Coronary artery (tissue), 2 donors: ENCODE results near the gene SET.

Source experiments
- DNase-seq: peaks from one replicate; pipeline ENCODE4 v3.0.0-alpha.2; 2017; ENCODE audit warnings: low spot score
- H3K27ac ChIP-seq, 2 donors: fragments of 200-600 bp; sonication (generic); one replicate each; pipeline ENCODE4 v1.5.1; 2016 to 2019
- H3K4me3 ChIP-seq: fragments of 200-600 bp; sonication (generic); 2 replicates; pipeline ENCODE4 v1.5.1; 2016; ENCODE audit warnings: mild to moderate bottlenecking, moderate library complexity
- TF ChIP-seq, protein P1 (sequence below): fragments of 200-600 bp; sonication (generic); IDR thresholded peaks from one replicate; pipeline ENCODE4 v1.5.1; 2019; ENCODE audit warnings: antibody characterized with exemption

Gene SET

DNA sequence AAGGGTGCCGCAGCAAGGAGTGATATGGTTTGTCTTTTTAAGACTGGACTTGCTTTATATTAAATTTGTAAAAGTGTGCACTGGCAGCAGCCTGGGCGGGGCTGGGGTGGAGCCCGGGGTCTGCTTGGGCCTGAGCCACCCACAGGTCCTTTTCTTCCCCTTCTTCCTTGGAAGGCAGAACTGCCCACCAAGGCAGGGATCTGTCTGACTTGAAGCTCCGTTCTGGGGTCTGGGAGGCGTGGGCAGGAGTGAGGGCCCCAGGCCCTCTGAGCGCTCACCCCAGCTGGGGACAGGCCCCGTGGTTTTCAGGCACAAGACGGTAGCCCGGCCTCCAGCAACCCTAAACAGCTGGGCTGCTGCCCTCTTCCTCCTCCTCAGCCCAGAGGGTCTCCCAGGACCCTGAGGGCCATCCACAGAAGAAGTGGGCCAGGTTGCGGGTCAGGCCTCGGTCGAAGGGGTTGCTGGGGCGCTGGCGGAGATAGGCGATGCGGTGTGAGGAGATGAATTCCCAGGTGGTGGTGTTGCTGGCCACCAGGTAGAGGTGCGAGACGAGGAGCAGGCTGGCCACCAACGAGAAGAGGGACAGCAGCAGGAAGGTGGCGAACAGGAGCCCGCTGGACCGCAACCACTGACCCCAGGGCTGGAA is 31.9 kb downstream of the SET start:
- Histone ChIP-seq H3K4me3 (no peak overlapping the region), H3K27ac (no peak overlapping the region)
- TF ChIP-seq, protein P1, sequence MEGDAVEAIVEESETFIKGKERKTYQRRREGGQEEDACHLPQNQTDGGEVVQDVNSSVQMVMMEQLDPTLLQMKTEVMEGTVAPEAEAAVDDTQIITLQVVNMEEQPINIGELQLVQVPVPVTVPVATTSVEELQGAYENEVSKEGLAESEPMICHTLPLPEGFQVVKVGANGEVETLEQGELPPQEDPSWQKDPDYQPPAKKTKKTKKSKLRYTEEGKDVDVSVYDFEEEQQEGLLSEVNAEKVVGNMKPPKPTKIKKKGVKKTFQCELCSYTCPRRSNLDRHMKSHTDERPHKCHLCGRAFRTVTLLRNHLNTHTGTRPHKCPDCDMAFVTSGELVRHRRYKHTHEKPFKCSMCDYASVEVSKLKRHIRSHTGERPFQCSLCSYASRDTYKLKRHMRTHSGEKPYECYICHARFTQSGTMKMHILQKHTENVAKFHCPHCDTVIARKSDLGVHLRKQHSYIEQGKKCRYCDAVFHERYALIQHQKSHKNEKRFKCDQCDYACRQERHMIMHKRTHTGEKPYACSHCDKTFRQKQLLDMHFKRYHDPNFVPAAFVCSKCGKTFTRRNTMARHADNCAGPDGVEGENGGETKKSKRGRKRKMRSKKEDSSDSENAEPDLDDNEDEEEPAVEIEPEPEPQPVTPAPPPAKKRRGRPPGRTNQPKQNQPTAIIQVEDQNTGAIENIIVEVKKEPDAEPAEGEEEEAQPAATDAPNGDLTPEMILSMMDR = no peak
- no peak for DNase-seq

DNA sequence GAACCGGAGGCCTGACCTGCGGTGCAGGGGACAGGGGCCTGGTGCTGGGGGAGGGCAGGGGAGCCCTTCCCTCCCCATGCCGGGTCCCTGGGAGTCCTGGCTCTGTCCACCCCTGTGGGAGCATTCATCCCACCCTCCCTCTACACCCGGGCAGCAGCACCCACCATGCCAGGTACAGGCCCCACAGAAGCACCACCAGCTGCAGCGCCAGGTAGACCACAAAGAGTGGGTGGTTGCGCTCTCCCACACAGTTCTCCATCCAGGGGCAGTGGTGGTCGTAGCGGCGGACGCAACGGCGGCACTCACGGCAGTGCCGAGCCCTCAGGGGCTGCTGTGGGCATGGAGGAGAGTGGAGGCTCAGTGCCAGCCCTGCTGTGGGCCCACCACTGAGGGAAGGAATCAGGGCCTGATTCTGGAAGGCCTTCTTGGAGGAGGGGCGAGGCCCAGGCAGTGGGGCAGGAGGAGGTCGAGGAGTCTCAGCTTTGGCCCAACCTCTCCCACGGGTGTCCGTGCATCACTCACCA is 32.5 kb downstream of the SET start:
- H3K4me3 ChIP-seq = no peak overlapping the region
- no peak overlapping the region for H3K27ac ChIP-seq
- TF ChIP-seq, protein P1 = no peak
- DNase-seq = no peak

DNA sequence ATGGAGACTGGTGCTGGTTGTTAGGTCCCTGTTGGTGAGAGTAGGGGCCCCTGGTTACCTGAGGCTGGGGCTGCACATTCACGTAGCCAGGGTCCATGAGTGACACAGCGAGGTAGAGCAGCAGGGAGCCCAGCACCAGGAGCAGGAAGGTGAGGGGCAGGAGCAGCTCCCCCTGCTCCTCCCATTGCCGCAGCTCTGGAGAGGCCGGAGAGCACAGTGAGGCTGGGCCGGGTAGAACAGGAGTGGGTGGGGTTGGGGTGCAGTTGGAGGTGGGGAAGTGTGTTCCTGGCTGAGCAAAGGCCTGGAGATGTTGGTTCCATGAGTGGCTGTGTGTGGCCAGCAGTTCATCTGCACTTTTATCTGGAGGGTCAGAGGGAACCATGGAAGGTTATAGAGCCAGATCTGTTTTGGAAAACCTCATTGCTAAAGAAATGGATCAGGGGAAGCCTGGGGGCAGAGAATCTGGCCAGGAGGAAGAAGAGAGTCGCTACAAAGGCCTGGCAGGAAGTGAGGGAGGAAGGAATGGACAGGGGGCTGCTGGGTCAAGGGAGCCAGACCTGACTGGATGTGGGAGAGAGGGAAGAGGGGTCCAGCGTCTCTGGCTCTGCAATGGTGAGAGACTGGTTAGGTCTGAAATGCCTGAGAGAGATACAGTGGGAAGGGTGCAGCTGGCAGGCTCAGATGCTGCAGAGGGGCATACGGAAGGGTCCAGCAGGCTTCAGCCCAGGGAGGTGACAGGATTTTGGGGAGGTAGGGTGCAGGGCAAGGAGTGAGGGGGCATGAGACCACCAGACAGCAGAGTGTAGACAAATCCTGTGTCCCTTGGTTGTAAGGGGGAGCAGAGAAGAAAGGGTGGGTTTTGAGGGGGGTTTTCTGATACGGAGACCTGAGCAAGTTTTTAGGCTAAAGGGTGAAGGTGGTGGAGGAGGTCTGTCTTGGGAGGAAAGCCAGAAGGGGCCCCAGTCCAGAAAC is 33.6 kb downstream of the SET start:
- peak overlapping the region; percentile 32 to 89 for H3K27ac ChIP-seq
- no peak for DNase-seq
- TF ChIP-seq, protein P1 = no peak
- peak overlapping the region; percentile 79 for H3K4me3 ChIP-seq

DNA sequence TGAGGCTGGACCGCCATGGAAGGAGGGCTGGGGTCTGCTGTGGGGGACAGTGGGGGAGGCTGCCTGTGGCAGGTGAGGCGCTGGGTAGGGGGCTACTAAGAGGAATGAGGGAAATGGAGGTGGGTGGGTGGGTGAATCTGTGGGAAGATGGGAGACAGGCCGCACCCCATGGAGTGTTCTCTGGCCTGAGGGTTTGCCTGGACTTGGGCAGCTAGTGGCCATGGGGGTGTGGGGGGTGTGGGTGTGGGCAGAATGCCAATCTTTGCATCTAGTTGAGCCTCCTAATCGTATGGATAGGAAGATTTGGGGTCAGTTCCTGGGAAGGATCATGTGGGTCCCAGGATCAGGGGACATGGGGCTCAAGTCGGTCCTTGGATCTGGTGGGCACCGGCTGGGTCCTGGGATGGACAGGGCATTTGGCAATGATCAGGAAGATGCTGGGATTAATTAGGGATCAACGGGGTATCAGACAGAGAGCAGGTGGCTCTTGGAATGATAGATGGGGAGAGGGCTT is 34.4 kb downstream of the SET start:
- Histone ChIP-seq H3K27ac (peak overlapping the region; percentile 68 to 89), H3K4me3 (peak overlapping the region; percentile 79)
- TF ChIP-seq, protein P1 = no peak
- DNase-seq = no peak

DNA sequence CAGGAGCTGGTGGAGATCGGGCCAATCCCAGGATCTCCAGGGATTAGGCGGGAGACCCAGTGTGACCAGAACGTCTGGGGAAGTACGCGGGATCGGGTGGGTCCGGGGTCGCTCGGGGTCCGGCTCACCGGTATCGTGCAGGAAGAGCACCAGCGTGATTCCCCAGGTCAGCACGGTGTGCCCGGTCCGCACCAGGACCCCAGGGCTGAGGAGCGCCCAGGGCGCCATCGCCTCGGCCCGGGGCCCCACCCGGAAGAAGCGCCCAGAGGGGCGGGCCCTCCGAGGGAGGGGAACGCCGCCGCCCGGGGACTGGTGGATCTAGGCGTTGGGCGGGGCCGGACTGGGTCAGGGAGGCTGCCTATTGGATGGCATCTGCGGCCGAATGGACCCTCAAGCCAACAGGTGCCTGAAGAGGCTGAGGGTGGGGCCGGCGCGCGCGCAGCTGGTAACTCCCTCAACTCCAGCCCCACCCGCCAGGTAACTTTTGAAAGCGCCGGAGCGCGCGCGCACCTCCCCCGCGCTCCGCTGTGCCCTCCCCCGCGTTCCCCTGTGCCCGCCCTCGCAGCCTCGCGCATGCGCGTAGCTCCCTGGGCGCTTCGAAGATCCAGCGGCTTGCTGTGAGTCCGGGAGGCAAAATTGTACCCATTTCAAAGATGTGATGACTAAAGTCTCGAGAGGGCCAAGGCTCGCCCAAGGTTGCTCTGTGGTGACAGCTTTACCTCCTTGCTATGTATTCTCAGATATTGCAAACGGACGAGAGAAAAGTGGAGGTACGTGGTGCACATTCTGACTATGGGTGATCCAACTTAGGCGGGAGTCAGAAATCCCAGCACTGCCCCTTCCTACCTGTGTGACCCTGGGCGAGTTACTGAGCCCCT is 35.1 kb downstream of the SET start, which contains the start of gene ZDHHC12:
Gene ZDHHC12 (minus strand): TSS at position 262 of the 878 bp plus-strand sequence. CDS start 34 bp downstream, at position 228.
- DNase-seq = peak; percentile 95
- TF ChIP-seq, protein P1 = no peak
- Histone ChIP-seq H3K27ac (peak within 1 kb of the TSS; percentile 68 to 89), H3K4me3 (peak within 1 kb of the TSS; percentile 79)

DNA sequence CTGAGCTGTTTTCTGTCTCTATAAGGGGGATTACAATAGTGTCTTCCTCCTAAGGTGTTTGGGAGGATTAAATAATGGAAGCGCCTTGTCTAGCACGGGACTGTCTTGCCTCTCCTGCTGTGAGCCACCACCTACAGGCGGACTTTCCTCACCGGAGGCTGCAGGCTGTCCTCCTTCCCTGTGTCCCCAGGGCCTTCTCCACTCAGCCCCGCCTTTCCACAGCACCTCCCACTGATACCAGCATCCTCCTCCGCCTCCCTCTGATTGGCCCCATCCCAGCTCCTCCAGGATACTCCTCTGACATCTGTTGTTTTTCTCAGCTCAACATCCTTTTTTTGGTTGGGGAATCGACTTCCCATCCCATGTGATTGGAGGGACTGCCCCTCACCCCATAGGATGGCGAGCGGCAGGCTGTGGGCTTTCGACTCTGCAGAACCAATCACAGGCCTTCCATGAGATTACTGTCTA is 35.8 kb downstream of the SET start:
- no peak for DNase-seq
- Histone ChIP-seq H3K4me3 (peak overlapping the region; percentile 79), H3K27ac (peak overlapping the region; percentile 68 to 89)
- TF ChIP-seq, protein P1 = no peak
